ENCODE measurements around the gene EIF4G1. TPM values are rescaled to one million over a fixed set of nuclear protein-coding genes. Genes with fewer than 3 reads are reported as not detected.

Gene EIF4G1
- total and polyA plus RNA-seq, 2 experiments from 2014 or later: 166 to 275 TPM

DNA sequence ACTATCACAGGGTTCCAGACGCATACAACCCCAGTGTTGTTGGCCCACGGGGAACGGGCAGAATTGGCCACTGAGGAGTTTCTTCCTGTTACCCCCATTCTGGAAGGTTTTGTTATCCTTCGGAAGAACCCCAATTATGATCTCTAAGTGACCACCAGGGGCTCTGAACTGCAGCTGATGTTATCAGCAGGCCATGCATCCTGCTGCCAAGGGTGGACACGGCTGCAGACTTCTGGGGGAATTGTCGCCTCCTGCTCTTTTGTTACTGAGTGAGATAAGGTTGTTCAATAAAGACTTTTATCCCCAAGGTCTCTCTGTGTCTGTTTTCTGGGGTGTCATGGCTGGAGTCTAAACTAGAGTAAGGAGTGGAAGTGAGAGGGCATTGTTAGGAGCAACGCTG lies 5.7 kb upstream of the EIF4G1 start:
- Histone ChIP-seq H3K4me1 (ENCODE audit: low read depth) (no peaks in the 10 kb centered on the region), H3K36me3 (peaks cover 42% of the 10 kb centered on the region), H3K9me3 (ENCODE audit: low read depth) (no peaks in the 10 kb centered on the region), H3K27me3 (no peaks in the 10 kb centered on the region), H3K27ac (no peak overlapping the region), H3K4me3 (no peak overlapping the region)
- no peak for TF ChIP-seq CTCF (IDR thresholded peaks at IDR 0.05; ENCODE audit: low read depth, low read length)
- no peak for DNase-seq (ENCODE audit: low read depth in 1 of 2, low spot score in 1 of 2)

DNA sequence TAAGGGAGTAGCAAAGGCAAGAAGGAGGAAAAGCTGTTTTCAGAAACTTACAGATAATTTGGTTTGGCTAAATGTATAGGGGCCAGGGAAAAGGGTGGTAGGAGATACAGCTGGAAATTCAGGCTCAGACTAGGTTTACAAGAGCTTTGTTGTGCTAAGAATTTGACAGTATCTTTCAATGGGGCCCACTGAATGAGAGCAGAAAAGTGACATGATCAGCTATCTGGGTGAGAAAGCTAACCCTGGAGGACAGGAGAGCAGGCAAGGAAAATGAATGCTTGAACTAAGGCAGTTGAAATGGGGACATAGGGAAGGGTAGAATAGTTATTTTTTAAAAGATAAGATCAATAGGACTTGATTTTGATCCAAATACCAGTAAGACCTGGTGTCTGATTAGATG lies 2.8 kb upstream of the EIF4G1 start:
- DNase-seq (ENCODE audit: low read depth in 1 of 2, low spot score in 1 of 2): no peak
- TF ChIP-seq CTCF (IDR thresholded peaks at IDR 0.05; ENCODE audit: low read depth, low read length): no peak
- Histone ChIP-seq H3K9me3 (ENCODE audit: low read depth) (no peaks in the 10 kb centered on the region), H3K27me3 (no peaks in the 10 kb centered on the region), H3K4me3 (no peak overlapping the region), H3K4me1 (ENCODE audit: low read depth) (peaks cover 9% of the 10 kb centered on the region), H3K27ac (no peak overlapping the region), H3K36me3 (peaks cover 18% of the 10 kb centered on the region)

DNA sequence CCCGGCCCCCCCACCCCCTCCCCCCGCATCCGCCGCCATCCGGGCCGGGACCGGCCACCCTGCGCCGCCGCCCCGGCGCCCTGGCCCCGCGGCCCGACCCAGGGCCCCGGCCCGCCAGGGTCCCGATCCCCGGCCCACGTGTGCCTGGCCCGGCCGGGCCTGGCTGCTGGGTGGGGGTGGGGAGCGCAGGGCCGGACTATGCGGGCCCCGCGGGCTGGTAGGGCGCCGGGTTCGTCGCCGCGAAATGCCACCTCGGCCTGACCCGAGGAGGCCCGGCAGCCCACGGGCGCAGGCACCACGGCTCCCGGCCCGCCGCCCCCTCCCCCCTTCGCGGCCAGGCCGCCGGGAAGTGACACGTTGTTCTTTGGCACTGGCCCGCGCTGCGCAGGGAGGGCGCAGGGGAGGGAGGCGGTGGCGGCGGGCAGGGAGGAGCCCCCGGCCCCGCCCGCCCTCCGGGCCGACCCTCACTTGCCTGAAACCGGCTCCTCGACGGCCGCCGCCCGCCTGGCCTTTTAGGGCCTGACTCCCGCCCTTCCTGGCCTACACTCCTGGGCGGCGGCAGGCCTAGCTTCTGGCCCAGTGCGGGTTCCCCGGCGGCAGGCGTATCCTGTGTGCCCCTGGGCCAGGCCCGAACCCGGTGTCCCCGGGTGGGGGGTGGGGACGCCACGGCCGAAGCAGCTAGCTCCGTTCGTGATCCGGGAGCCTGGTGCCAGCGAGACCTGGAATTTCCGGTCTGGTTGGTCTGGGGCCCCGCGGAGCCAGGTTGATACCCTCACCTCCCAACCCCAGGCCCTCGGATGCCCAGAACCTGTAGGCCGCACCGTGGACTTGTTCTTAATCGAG lies 515 bp downstream of the EIF4G1 start:
- H3K4me3 ChIP-seq: peak overlapping the region; percentile 95
- peaks cover 13% of the 10 kb centered on the region for H3K4me1 ChIP-seq (ENCODE audit: low read depth)
- H3K27ac ChIP-seq: peak overlapping the region; percentile 96
- no peaks in the 10 kb centered on the region for H3K27me3 ChIP-seq
- peaks cover 4% of the 10 kb centered on the region for H3K36me3 ChIP-seq
- no peak for TF ChIP-seq CTCF (IDR thresholded peaks at IDR 0.05; ENCODE audit: low read depth, low read length)
- DNase-seq (ENCODE audit: low read depth in 1 of 2, low spot score in 1 of 2): peak; percentile 78 to 92
- no peaks in the 10 kb centered on the region for H3K9me3 ChIP-seq (ENCODE audit: low read depth)

DNA sequence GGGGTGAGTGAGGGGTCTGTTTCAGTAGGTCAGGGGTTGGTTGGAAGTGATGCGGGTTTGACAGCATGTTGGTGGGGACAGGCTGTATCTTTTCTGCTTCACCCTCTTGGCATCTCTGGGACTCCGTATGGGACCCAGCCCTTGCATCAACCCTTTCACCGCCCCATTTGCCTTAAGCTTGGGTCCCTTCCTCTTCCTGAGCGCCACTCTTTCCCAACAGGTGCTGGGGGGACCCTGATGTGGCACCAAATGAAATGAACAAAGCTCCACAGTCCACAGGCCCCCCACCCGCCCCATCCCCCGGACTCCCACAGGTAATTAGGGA lies 1.1 kb downstream of the EIF4G1 start:
- Histone ChIP-seq H3K27ac (peak overlapping the region; percentile 96), H3K4me1 (ENCODE audit: low read depth) (peaks cover 13% of the 10 kb centered on the region), H3K36me3 (peaks cover 4% of the 10 kb centered on the region), H3K4me3 (peak overlapping the region; percentile 95), H3K27me3 (no peaks in the 10 kb centered on the region), H3K9me3 (ENCODE audit: low read depth) (no peaks in the 10 kb centered on the region)
- TF ChIP-seq CTCF (IDR thresholded peaks at IDR 0.05; ENCODE audit: low read depth, low read length): no peak
- DNase-seq (ENCODE audit: low read depth in 1 of 2, low spot score in 1 of 2): no peak

DNA sequence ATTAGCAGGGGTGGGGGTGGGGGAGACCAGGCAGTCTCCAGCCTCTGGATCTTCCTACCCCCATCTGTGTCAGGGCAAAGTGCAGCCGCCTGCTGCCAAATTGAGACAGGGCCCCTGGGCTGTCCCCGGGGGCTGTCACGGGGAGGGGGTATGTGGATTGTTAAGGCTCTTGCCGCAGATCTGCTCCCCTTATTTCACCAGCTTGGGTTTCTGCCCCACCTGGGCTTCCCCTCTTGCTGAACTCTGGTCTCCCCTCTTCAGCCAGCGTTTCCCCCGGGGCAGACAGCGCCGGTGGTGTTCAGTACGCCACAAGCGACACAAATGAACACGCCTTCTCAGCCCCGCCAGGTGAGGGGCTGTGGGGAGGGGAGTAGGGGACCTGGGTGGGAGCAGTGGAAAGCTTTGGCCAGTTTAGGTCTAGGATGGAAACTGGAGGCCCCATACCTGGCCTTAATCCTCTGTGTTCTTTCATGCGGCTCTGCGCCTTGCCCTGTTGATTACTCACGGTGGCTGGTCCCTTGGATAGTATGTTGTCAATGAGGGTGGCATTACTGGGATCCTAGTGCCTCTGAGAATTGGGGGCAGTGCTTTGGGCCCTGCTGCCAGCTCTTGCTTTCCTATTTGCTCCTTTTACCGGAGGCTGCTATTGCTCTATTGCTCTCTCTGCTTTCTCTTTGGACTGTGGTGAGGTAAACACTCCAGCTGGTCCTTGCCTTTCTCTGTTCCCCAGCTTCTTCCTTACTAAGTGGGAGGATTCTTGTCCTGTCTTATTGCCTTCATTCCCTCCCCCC lies 1.7 kb downstream of the EIF4G1 start:
- peak overlapping the region; percentile 96 for H3K27ac ChIP-seq
- no peak for DNase-seq (ENCODE audit: low read depth in 1 of 2, low spot score in 1 of 2)

More for the DNA sequence above, 1.7 kb downstream of the EIF4G1 start:
- no peak for TF ChIP-seq CTCF (IDR thresholded peaks at IDR 0.05; ENCODE audit: low read depth, low read length)
- Histone ChIP-seq H3K9me3 (ENCODE audit: low read depth) (no peaks in the 10 kb centered on the region), H3K4me3 (peak overlapping the region; percentile 95), H3K36me3 (peaks cover 10% of the 10 kb centered on the region), H3K27me3 (no peaks in the 10 kb centered on the region), H3K4me1 (ENCODE audit: low read depth) (peaks cover 13% of the 10 kb centered on the region)
